ENCODE results near the gene ZNF570. TPM values are rescaled to one million over a fixed set of nuclear protein-coding genes. Genes with fewer than 3 reads are reported as not detected.
A peak's percentile ranks its signal among the peaks of the same experiment; 100 is the strongest.

The ZNF570 gene
- total and polyA plus RNA-seq, 2 of the 13 experiments (the other 11 are each of a cell fraction or from before 2014, with no cell fraction given), result 1.0 to 4.4 TPM

- peak; percentile 38 for TF ChIP-seq TFDP2 (CRISPR knock-in tag; IDR thresholded peaks at IDR 0.05)
- no peak for TF ChIP-seq NRL (CRISPR knock-in tag; IDR thresholded peaks at IDR 0.05; ENCODE audit: borderline replicate concordance)
- no peak for TF ChIP-seq ZNF180 (CRISPR knock-in tag; IDR thresholded peaks at IDR 0.05; ENCODE audit: borderline replicate concordance, low read depth)
- no peak for TF ChIP-seq SP1 (IDR thresholded peaks at IDR 0.05)
- TF ChIP-seq SP1 (CRISPR knock-in tag; IDR thresholded peaks at IDR 0.05), result peak; percentile 77
- TF ChIP-seq ZNF326 (CRISPR knock-in tag; IDR thresholded peaks at IDR 0.05; ENCODE audit: borderline replicate concordance), result no peak
- no peak; the same call in 1 of the 2 replicates for TF ChIP-seq MXD4 (CRISPR knock-in tag; IDR thresholded peaks at IDR 0.05)
- no peak for TF ChIP-seq ZNF367 (CRISPR knock-in tag; IDR thresholded peaks at IDR 0.05; ENCODE audit: borderline replicate concordance)
- TF ChIP-seq MTA1 (CRISPR knock-in tag; IDR thresholded peaks at IDR 0.05; ENCODE audit: borderline replicate concordance), result no peak
- no peak for TF ChIP-seq MAFG (CRISPR knock-in tag; IDR thresholded peaks at IDR 0.05)
- TF ChIP-seq CHD4 (IDR thresholded peaks at IDR 0.05; ENCODE audit: borderline replicate concordance, low read length), result no peak
- TF ChIP-seq LBX2 (CRISPR knock-in tag; IDR thresholded peaks at IDR 0.05; ENCODE audit: borderline replicate concordance), result no peak
- peak; percentile 55 for TF ChIP-seq KDM4B (CRISPR knock-in tag; IDR thresholded peaks at IDR 0.05)
- TF ChIP-seq POLR2AphosphoS2 (IDR thresholded peaks at IDR 0.05; ENCODE audit: low read depth, low read length), result no peak
- no peak for TF ChIP-seq ZNF878 (CRISPR knock-in tag; IDR thresholded peaks at IDR 0.05)
- TF ChIP-seq SP140L (CRISPR knock-in tag; IDR thresholded peaks at IDR 0.05; ENCODE audit: borderline replicate concordance), result no peak
- TF ChIP-seq SOX5 (CRISPR knock-in tag; IDR thresholded peaks at IDR 0.05; ENCODE audit: borderline replicate concordance), result 0 out of 2 replicates have a peak, but pooled peaks have one; percentile 9
- TF ChIP-seq FOXA1 (IDR thresholded peaks at IDR 0.05), result no peak
- TF ChIP-seq FOXA1 (CRISPR knock-in tag; IDR thresholded peaks at IDR 0.05), result no peak
- TF ChIP-seq AKNA (CRISPR knock-in tag; IDR thresholded peaks at IDR 0.05; ENCODE audit: borderline replicate concordance), result no peak
- 0 out of 2 replicates have a peak, but pooled peaks have one; percentile 32 for TF ChIP-seq SMAD1 (CRISPR knock-in tag; IDR thresholded peaks at IDR 0.05; ENCODE audit: borderline replicate concordance, low read depth)
- peak; percentile 92; the same call in 1 of the 2 replicates for TF ChIP-seq FOXK1 (CRISPR knock-in tag; IDR thresholded peaks at IDR 0.05; ENCODE audit: borderline replicate concordance, low read depth)
- TF ChIP-seq ZNF619 (CRISPR knock-in tag; IDR thresholded peaks at IDR 0.05), result no peak
- no peak for TF ChIP-seq ZNF550 (CRISPR knock-in tag; IDR thresholded peaks at IDR 0.05; ENCODE audit: borderline replicate concordance)
- TF ChIP-seq XRCC5 (optimal IDR thresholded peaks at IDR 0.05; ENCODE audit: low read length), result peak; percentile 74
- TF ChIP-seq ZNF234 (CRISPR knock-in tag; conservative IDR thresholded peaks at IDR 0.05), result no peak
Measured at GRCh38 chr19:37466798-37467607, 2.2 kb upstream of the ZNF570 start, which contains the start of gene ZNF569 (continued).
